SK-N-SH (cell line): ENCODE results near the gene TMC1. TPM values are rescaled to one million over a fixed set of nuclear protein-coding genes. Genes with fewer than 3 reads are reported as not detected.

Source experiments
- CTCF ChIA-PET: fragments of 300-600, 350-600 bp; formaldehyde crosslinking; extraction: SDS; loops from one replicate; lab custom pipeline; 2021; lab: Yijun Ruan, JAX
- POLR2A ChIA-PET: fragments of 350-600 bp; sonication (Branson Sonifier 250); formaldehyde crosslinking; extraction: SDS; loops from one replicate; lab custom pipeline; 2020; ENCODE audit warnings: antibody characterized with exemption, inconsistent platforms; lab: Yijun Ruan, JAX
- DNase-seq: peaks from one replicate; pipeline ENCODE4 v3.0.0; 2012
- H2AFZ ChIP-seq: fragments of 200-600 bp; sonication (generic); 2 replicates; pipeline ENCODE4 v1.8.1; 2016; ENCODE audit warnings: antibody characterized with exemption, mild to moderate bottlenecking, low read depth
- H3F3A ChIP-seq: fragments of 200-600 bp; sonication (generic); replicated peaks from 2 replicates; pipeline ENCODE3; 2016; ENCODE audit warnings: antibody characterized with exemption, mild to moderate bottlenecking; ENCODE audit not compliant: insufficient read depth
- H3K27ac ChIP-seq, 2 experiments: fragments of 200-500 bp in 1 of 2; fragments of 200-600 bp in 1 of 2; sonication (Bioruptor generic) in 1 of 2; sonication (generic), shearing (Covaris generic) in 1 of 2; 2 replicates each; pipeline versions ENCODE4 v1.5.1 to v1.6.1; 2014 to 2016; ENCODE audit warnings: low read depth in 2 of 2, inconsistent platforms in 1 of 2, low read length in 1 of 2, mild to moderate bottlenecking in 1 of 2, mixed read lengths in 1 of 2
- H3K27me3 ChIP-seq: fragments of 200-600 bp; sonication (generic), shearing (Covaris generic); 2 replicates; pipeline ENCODE4 v1.6.1; 2016; ENCODE audit warnings: mixed run types; ENCODE audit not compliant: insufficient read depth
- H3K36me3 ChIP-seq, 2 experiments: fragments of 200-500 bp in 1 of 2; fragments of 200-600 bp in 1 of 2; sonication (Bioruptor generic) in 1 of 2; sonication (generic) in 1 of 2; replicated peaks in 1 of 2; 2 replicates each; pipeline versions ENCODE3 to v1.5.1; 2014 to 2016; ENCODE audit warnings: low read length in 1 of 2, mild to moderate bottlenecking in 1 of 2; ENCODE audit not compliant: insufficient read depth in 2 of 2, control insufficient read depth in 1 of 2
- H3K4me1 ChIP-seq, 2 experiments: fragments of 200-500 bp in 1 of 2; fragments of 200-600 bp in 1 of 2; sonication (Bioruptor generic) in 1 of 2; sonication (generic), shearing (Covaris generic) in 1 of 2; 2 replicates each; pipeline versions ENCODE4 v1.5.1 to v1.6.1; 2014 to 2016; ENCODE audit warnings: low read depth in 1 of 2, low read length in 1 of 2, mixed run types in 1 of 2; ENCODE audit not compliant: insufficient read depth in 2 of 2, control insufficient read depth in 1 of 2
- H3K4me2 ChIP-seq: fragments of 200-600 bp; sonication (generic), shearing (Covaris generic); 2 replicates; pipeline ENCODE4 v1.6.1; 2017; ENCODE audit warnings: mixed run types
- H3K4me3 ChIP-seq, 2 experiments: fragments of 200-500 bp in 1 of 2; fragments of 200-600 bp in 1 of 2; sonication (Bioruptor generic) in 1 of 2; sonication (generic), shearing (Covaris generic) in 1 of 2; 2 replicates each; pipeline versions ENCODE4 v1.5.1 to v1.8.1; 2014 to 2016; ENCODE audit warnings: low read depth in 2 of 2, inconsistent platforms in 1 of 2, low read length in 1 of 2, mild to moderate bottlenecking in 1 of 2, mixed read lengths in 1 of 2, moderate library complexity in 1 of 2
- H3K79me2 ChIP-seq: fragments of 200-600 bp; sonication (generic); 2 replicates; pipeline ENCODE4 v1.8.1; 2017; ENCODE audit warnings: mild to moderate bottlenecking; ENCODE audit not compliant: insufficient read depth
- H3K9ac ChIP-seq: fragments of 200-600 bp; sonication (generic); 2 replicates; pipeline ENCODE4 v1.6.1; 2017; ENCODE audit warnings: mixed run types
- H3K9me2 ChIP-seq: fragments of 200-600 bp; sonication (generic); 2 replicates; pipeline ENCODE4 v1.6.1; 2017; ENCODE audit warnings: mixed run types
- H3K9me3 ChIP-seq: fragments of 200-600 bp; sonication (generic); 2 replicates; pipeline ENCODE4 v1.6.1; 2017; ENCODE audit warnings: mixed run types, mild to moderate bottlenecking, moderate library complexity
- H4K20me1 ChIP-seq: fragments of 200-600 bp; sonication (generic); 2 replicates; pipeline ENCODE4 v1.6.1; 2017; ENCODE audit warnings: mild to moderate bottlenecking, mixed run types; ENCODE audit not compliant: insufficient read depth
- CTCF ChIP-seq: fragments of 200-600 bp; sonication (generic); IDR thresholded peaks from 2 replicates; pipeline ENCODE4 v1.6.1; 2017; ENCODE audit warnings: antibody characterized with exemption, mild to moderate bottlenecking, moderate library complexity
- ELF1 ChIP-seq: IDR thresholded peaks from 2 replicates; pipeline ENCODE4 v1.4.0; 2012
- EP300 ChIP-seq, 2 experiments: IDR thresholded peaks; 2 replicates each; pipeline versions ENCODE4 v1.4.0 to v1.6.1; 2012; ENCODE audit warnings: borderline replicate concordance in 1 of 2, low read depth in 1 of 2, low read length in 1 of 2
- FOSL2 ChIP-seq: IDR thresholded peaks from 2 replicates; pipeline ENCODE4 v1.4.0; 2012; ENCODE audit warnings: low read depth, mild to moderate bottlenecking, moderate library complexity, borderline replicate concordance
- FOXJ3 ChIP-seq: sonication (generic); formaldehyde crosslinking; IDR thresholded peaks from 2 replicates; pipeline ENCODE4 v1.5.1; 2020; ENCODE audit warnings: mild to moderate bottlenecking, missing genetic modification reagents
- FOXM1 ChIP-seq: IDR thresholded peaks from 2 replicates; pipeline ENCODE4 v1.4.0; 2012; ENCODE audit warnings: low read depth, mild to moderate bottlenecking
- IRF3 ChIP-seq: fragments of 150-350 bp; IDR thresholded peaks from 2 replicates; pipeline ENCODE4 v1.6.1; 2016; ENCODE audit warnings: mild to moderate bottlenecking, low read depth, low read length
- JUND ChIP-seq: IDR thresholded peaks from 2 replicates; pipeline ENCODE4 v1.4.0; 2012
- MAX ChIP-seq: IDR thresholded peaks from 2 replicates; pipeline ENCODE4 v1.4.0; 2012; ENCODE audit warnings: low read depth
- MEF2A ChIP-seq: IDR thresholded peaks from 2 replicates; pipeline ENCODE4 v1.4.0; 2012; ENCODE audit warnings: low read depth, borderline replicate concordance
- NFIC ChIP-seq: IDR thresholded peaks from 2 replicates; pipeline ENCODE4 v1.4.0; 2012; ENCODE audit warnings: borderline replicate concordance
- NRF1 ChIP-seq: IDR thresholded peaks from 2 replicates; pipeline ENCODE4 v1.6.1; 2012; ENCODE audit warnings: low read depth, mild to moderate bottlenecking, low read length
- PBX3 ChIP-seq: IDR thresholded peaks from 2 replicates; pipeline ENCODE4; 2012
- POLR2AphosphoS5 ChIP-seq: IDR thresholded peaks from 2 replicates; pipeline ENCODE4 v1.6.1; 2012; ENCODE audit warnings: low read depth, low read length
- RAD21 ChIP-seq: IDR thresholded peaks from 2 replicates; pipeline ENCODE4 v1.6.1; 2012; ENCODE audit warnings: mild to moderate bottlenecking, low read length
- RCOR1 ChIP-seq: fragments of 150-350 bp; IDR thresholded peaks from 2 replicates; pipeline ENCODE4 v1.6.1; 2017; ENCODE audit warnings: antibody characterized with exemption, low read length
- REST ChIP-seq: IDR thresholded peaks from 2 replicates; pipeline ENCODE4 v1.6.1; 2012; ENCODE audit warnings: mild to moderate bottlenecking, low read depth, low read length, moderate library complexity
- RXRA ChIP-seq: IDR thresholded peaks from 2 replicates; pipeline ENCODE4 v1.4.0; 2012; ENCODE audit warnings: low read depth, mild to moderate bottlenecking, borderline replicate concordance
- SIN3A ChIP-seq: IDR thresholded peaks from 2 replicates; pipeline ENCODE4 v1.6.1; 2012; ENCODE audit warnings: low read depth, mild to moderate bottlenecking, low read length, moderate library complexity, borderline replicate concordance
- SMC3 ChIP-seq: IDR thresholded peaks from 2 replicates; pipeline ENCODE4 v1.6.1; 2012; ENCODE audit warnings: low read depth, low read length, improper control_type of control experiment
- TAF1 ChIP-seq: IDR thresholded peaks from 2 replicates; pipeline ENCODE4 v1.6.1; 2012; ENCODE audit warnings: low read depth, mild to moderate bottlenecking, low read length, moderate library complexity, borderline replicate concordance
- TCF12 ChIP-seq: IDR thresholded peaks from 2 replicates; pipeline ENCODE4 v1.4.0; 2012
- USF1 ChIP-seq: IDR thresholded peaks from 2 replicates; pipeline ENCODE4 v1.4.0; 2012; ENCODE audit warnings: low read depth, borderline replicate concordance
- YY1 ChIP-seq: IDR thresholded peaks from 2 replicates; pipeline ENCODE4 v1.4.0; 2012; ENCODE audit warnings: low read depth, mild to moderate bottlenecking
- WGBS: methylation state at CpG from one replicate; pipeline ENCODE4 v1.1.6; 2017; ENCODE audit warnings: low lambda C conversion rate; 5-methylcytosine and 5-hydroxymethylcytosine counted together
- polyA plus RNA-seq, 3 experiments: library from polyadenylated mRNA; depleted of rRNA; stranded (reverse); fragments of >200 nt; gene quantifications; 2 replicates each; pipeline ENCODE4 v1.2.3, GENCODE V29; 2012

Gene TMC1
- polyA plus RNA-seq, 1 of the 3 experiments (the other 2 are of a cell fraction) = not detected

- H3K4me2 ChIP-seq = peak overlapping the region; percentile 74
- H3K27ac ChIP-seq = peak overlapping the region; percentile 53 to 60; a peak in 3 of 4 replicates
- TF ChIP-seq NFIC (peak; percentile 42; the same call in 1 of the 2 replicates), IRF3 (no peak), REST (no peak), POLR2AphosphoS5 (no peak), CTCF (no peak), TCF12 (peak; percentile 64), RXRA (0 out of 2 replicates have a peak, but pooled peaks have one; percentile 18), PBX3 (no peak), ELF1 (no peak), TAF1 (no peak), USF1 (no peak), SIN3A (no peak), MAX (no peak), FOXJ3 (CRISPR knock-in tag) (no peak), MEF2A (no peak), YY1 (no peak), RAD21 (no peak), EP300 (IDR thresholded peaks at IDR 0.05; ENCODE audit: borderline replicate concordance in 1 of 2, low read depth in 1 of 2, low read length in 1 of 2) (no peak), FOXM1 (no peak), NRF1 (no peak), JUND (peak; percentile 65), FOSL2 (peak; percentile 74; the same call in 1 of the 2 replicates), RCOR1 (no peak), SMC3 (no peak)
- no peaks in the 10 kb centered on the region for H4K20me1 ChIP-seq
- ChIA-PET CTCF (interaction anchor here (1.6 kb wide), 1 partner anchor 246 kb away, joined by 5 read pairs; no protein-coding TSS in a partner anchor), POLR2A (no interaction called here)
- H3F3A ChIP-seq = peaks cover 16% of the 10 kb centered on the region
- H3K9ac ChIP-seq = peak overlapping the region; percentile 54
- no peaks in the 10 kb centered on the region for H3K36me3 ChIP-seq
- H3K4me3 ChIP-seq = peak overlapping the region in 1 of 2 experiments; percentile 36; a peak in 1 of 4 replicates
- peak overlapping the region; percentile 91 for H2AFZ ChIP-seq
- no peaks in the 10 kb centered on the region for H3K79me2 ChIP-seq
- no peaks in the 10 kb centered on the region for H3K9me3 ChIP-seq
- peaks cover 4 to 5% of the 10 kb centered on the region in 2 experiments; a peak in 2 of 4 replicates for H3K4me1 ChIP-seq
- no peaks in the 10 kb centered on the region; the same call in 1 of the 2 replicates for H3K27me3 ChIP-seq
- no peaks in the 10 kb centered on the region for H3K9me2 ChIP-seq
- DNase-seq = peak; percentile 5
- 8% methylated on average over 16 of the region's 19 CpGs for WGBS
Measured at GRCh38 chr9:72526901-72527800, 5.7 kb downstream of the TMC1 start.
